SU-DHL-6 (cell line): ENCODE data around the gene CLASP1.

Source experiments
- EZH2phosphoT487 ChIP-seq: fragments of 200-600 bp; sonication (generic), shearing (Covaris generic); conservative IDR thresholded peaks from 2 replicates; pipeline ENCODE4 v1.6.1; 2018; ENCODE audit warnings: mild to moderate bottlenecking, antibody characterized with exemption, low read length, moderate library complexity, mixed read lengths
- TF ChIP-seq, protein P1 (sequence below): fragments of 200-600 bp; sonication (generic); IDR thresholded peaks from one replicate; pipeline ENCODE4 v1.5.1; 2017; ENCODE audit warnings: antibody characterized with exemption, mild to moderate bottlenecking, low read length, moderate library complexity; ENCODE audit not compliant: insufficient read depth, poor library complexity, severe bottlenecking

DNA sequence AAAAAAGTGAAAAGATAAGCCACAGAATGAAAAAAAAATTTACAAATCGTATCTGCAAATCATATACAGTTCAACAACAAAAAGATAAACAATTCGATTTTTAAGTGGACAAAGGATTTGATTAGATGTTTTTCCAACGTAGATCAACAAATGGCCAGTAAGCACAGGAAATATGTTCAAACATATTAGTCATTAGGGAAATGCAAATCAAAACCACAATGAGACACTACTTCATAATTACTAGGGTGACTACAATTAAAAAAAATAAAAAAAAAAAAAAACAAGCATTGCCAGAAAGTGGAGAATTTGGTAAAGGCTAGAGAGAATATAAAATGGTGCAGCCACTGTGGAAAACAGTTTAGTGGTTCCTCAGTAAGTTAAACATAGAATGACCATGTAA is 156.9 kb downstream of the CLASP1 start:
- TF ChIP-seq, protein P1, sequence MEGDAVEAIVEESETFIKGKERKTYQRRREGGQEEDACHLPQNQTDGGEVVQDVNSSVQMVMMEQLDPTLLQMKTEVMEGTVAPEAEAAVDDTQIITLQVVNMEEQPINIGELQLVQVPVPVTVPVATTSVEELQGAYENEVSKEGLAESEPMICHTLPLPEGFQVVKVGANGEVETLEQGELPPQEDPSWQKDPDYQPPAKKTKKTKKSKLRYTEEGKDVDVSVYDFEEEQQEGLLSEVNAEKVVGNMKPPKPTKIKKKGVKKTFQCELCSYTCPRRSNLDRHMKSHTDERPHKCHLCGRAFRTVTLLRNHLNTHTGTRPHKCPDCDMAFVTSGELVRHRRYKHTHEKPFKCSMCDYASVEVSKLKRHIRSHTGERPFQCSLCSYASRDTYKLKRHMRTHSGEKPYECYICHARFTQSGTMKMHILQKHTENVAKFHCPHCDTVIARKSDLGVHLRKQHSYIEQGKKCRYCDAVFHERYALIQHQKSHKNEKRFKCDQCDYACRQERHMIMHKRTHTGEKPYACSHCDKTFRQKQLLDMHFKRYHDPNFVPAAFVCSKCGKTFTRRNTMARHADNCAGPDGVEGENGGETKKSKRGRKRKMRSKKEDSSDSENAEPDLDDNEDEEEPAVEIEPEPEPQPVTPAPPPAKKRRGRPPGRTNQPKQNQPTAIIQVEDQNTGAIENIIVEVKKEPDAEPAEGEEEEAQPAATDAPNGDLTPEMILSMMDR: no peak
- TF ChIP-seq EZH2phosphoT487: no peak
